Heart left ventricle (tissue), 13 donors: ENCODE measurements around the gene VDAC2.

ENCODE experiments used
- POLR2A ChIP-seq, 2 donors: fragments of 450-650 bp; IDR thresholded peaks; one replicate each; pipeline ENCODE4 v1.6.1; 2017; ENCODE audit warnings: antibody characterized with exemption in 2 of 2, mild to moderate bottlenecking in 2 of 2, moderate library complexity in 2 of 2
- TF ChIP-seq, protein P1 (sequence below), 12 donors: fragments of 200-600 bp; sonication (generic) in 4 of 12; IDR thresholded peaks; one replicate each; pipeline versions ENCODE4 v1.5.0 to v1.8.0; 2018 to 2022; ENCODE audit warnings: antibody characterized with exemption in 12 of 12, mild to moderate bottlenecking in 5 of 12
- donor health status: ischemic (EF 13 %, LVEDD 7.1; RV severe dilation, severe dysfunction).
- donor health status: DM: no; HTN: yes; CAD: no.
- donor health status: DM: no; HTN: no; CAD: no.
- donor health status: ischemic (EF 25% LVEDD 6.9; RV normal size, moderate dysfunction).
- donor health status: ischemic (EF 25% LVEDD 5.7; RV mildly dilated, moderate dysfunction).
- donor health status: ischemic (EF 35%, LVEDD 5.7; RV mildly dilated, moderate dysfunction).
- donor health status: nonischemic (EF 11% LVEDD 7.7; RV severe dilation, severe dysfunction).
- donor health status: DM: yes; HTN: yes; CAD: no.
- donor health status: PGD.
- donor health status: ischemic (EF 29% LVEDD 5.4; RV normal size, mild dysfunction).
- donor health status: nonischemic (EF 23%, LVEDD 6.1; RV moderate dilation, normal function).

DNA sequence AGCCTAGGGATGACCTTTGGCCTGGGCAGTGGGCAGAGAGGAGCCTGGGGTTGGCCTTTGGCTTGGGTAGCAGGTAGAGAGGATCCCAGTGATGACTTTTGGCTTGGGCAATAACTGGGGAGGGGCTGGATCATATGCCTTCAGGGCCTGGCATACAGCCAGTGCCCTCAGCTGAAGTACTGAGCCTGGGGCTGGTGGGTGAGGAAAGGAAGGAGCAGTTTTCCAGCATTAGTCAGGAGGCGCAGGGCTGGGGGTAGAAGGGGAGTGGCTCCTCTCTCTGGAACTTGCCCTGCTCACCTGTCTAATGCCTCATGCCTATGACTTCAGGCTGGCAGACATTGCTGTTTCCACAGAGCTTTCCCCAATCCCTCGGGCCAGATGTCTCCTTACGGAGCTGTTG, 40.3 kb downstream of the VDAC2 start:
- TF ChIP-seq, protein P1, sequence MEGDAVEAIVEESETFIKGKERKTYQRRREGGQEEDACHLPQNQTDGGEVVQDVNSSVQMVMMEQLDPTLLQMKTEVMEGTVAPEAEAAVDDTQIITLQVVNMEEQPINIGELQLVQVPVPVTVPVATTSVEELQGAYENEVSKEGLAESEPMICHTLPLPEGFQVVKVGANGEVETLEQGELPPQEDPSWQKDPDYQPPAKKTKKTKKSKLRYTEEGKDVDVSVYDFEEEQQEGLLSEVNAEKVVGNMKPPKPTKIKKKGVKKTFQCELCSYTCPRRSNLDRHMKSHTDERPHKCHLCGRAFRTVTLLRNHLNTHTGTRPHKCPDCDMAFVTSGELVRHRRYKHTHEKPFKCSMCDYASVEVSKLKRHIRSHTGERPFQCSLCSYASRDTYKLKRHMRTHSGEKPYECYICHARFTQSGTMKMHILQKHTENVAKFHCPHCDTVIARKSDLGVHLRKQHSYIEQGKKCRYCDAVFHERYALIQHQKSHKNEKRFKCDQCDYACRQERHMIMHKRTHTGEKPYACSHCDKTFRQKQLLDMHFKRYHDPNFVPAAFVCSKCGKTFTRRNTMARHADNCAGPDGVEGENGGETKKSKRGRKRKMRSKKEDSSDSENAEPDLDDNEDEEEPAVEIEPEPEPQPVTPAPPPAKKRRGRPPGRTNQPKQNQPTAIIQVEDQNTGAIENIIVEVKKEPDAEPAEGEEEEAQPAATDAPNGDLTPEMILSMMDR (IDR thresholded peaks at IDR 0.05): no peak
- no peak for TF ChIP-seq POLR2A (IDR thresholded peaks at IDR 0.05)
